GM18517 (cell line): Measurements from ENCODE around the gene POLA2.
A peak's percentile ranks its signal among the peaks of the same experiment; 100 is the strongest.
"Not testable (repeated sequence)": the region's sequence is repeated elsewhere in the genome, so short reads cannot be mapped to it uniquely, and the experiment has no call there.

Experiments used
- ATAC-seq: cut with Tn5 transposase; IDR thresholded peaks from one replicate; pipeline ENCODE4 v1.9.1; 2021; ENCODE audit warnings: mild to moderate bottlenecking, moderate library complexity; ENCODE audit not compliant: unreplicated experiment

POLA2 gene

GRCh38 chr11:65241692-65242091, 20.1 kb upstream of the POLA2 start:
- ATAC-seq = no peak

- ATAC-seq = no peak
These were observed 19.4 kb upstream of the POLA2 start for GRCh38 chr11:65242389-65242788.

- no peak for ATAC-seq
These were observed 18.0 kb upstream of the POLA2 start for GRCh38 chr11:65243797-65244196.

GRCh38 chr11:65245046-65245445, 16.7 kb upstream of the POLA2 start:
- ATAC-seq = not testable (repeated sequence)

- ATAC-seq = no peak
These were observed 15.3 kb upstream of the POLA2 start for GRCh38 chr11:65246506-65246905.

GRCh38 chr11:65248184-65248710, 13.5 kb upstream of the POLA2 start:
- ATAC-seq = not testable (repeated sequence)

GRCh38 chr11:65251476-65251875, 10.3 kb upstream of the POLA2 start:
- no peak for ATAC-seq

GRCh38 chr11:65254724-65255123, 7.0 kb upstream of the POLA2 start:
- no peak for ATAC-seq

GRCh38 chr11:65258988-65259387, 2.8 kb upstream of the POLA2 start:
- no peak for ATAC-seq

- no peak for ATAC-seq
These were observed 1.5 kb upstream of the POLA2 start for GRCh38 chr11:65260302-65260701.

- ATAC-seq = peak; percentile 12
These were observed 789 bp upstream of the POLA2 start for GRCh38 chr11:65260756-65261590.

GRCh38 chr11:65262381-65262680, 569 bp downstream of the POLA2 start:
- no peak for ATAC-seq

- ATAC-seq = no peak
These were observed 1.0 kb downstream of the POLA2 start for GRCh38 chr11:65262776-65263175.

GRCh38 chr11:65264747-65265146, 3.0 kb downstream of the POLA2 start:
- ATAC-seq = not testable (repeated sequence)

GRCh38 chr11:65266210-65266609, 4.4 kb downstream of the POLA2 start:
- no peak for ATAC-seq

- no peak for ATAC-seq
These were observed 13.2 kb downstream of the POLA2 start for GRCh38 chr11:65274735-65275682.

- ATAC-seq = no peak
These were observed 14.1 kb downstream of the POLA2 start for GRCh38 chr11:65275906-65276305.

GRCh38 chr11:65277631-65278277, 16.0 kb downstream of the POLA2 start:
- ATAC-seq = no peak

GRCh38 chr11:65278356-65278755, 16.6 kb downstream of the POLA2 start:
- ATAC-seq = no peak

GRCh38 chr11:65279279-65279678, 17.5 kb downstream of the POLA2 start:
- no peak for ATAC-seq

GRCh38 chr11:65279741-65280440, 18.1 kb downstream of the POLA2 start:
- ATAC-seq = no peak
